PC-9 (cell line): Measurements from ENCODE around the gene TMBIM6. TPM values are rescaled to one million over a fixed set of nuclear protein-coding genes. Genes with fewer than 3 reads are reported as not detected.

ENCODE experiments used
- BruUV-seq: library from RNA; stranded (reverse); fragments of 400-500 nt; replicated peaks from 2 replicates; lab custom pipeline; 2021; lab: Mats Ljungman, UMichigan
- CTCF ChIA-PET: fragments of 300-600 bp; sonication (Branson Sonifier 250); formaldehyde crosslinking; loops from one replicate; lab custom pipeline; 2022; ENCODE audit warnings: antibody characterized with exemption; lab: Charles Lee
- POLR2A ChIA-PET: fragments of 300-600 bp; sonication (Branson Sonifier 250); formaldehyde crosslinking; loops from one replicate; lab custom pipeline; 2022; ENCODE audit warnings: antibody characterized with exemption; ENCODE audit not compliant: unreplicated experiment; lab: Charles Lee
- DNase-seq, 2 experiments: peaks; one replicate each; pipeline versions ENCODE4 v3.0.0 to v3.0.0-alpha.2; 2015 to 2022; ENCODE audit warnings: mixed read lengths in 1 of 2
- H2AFZ ChIP-seq: fragments of 200-600 bp; sonication (generic); 2 replicates; pipeline ENCODE4 v1.8.1; 2017; ENCODE audit warnings: antibody characterized with exemption
- H3F3A ChIP-seq: fragments of 200-600 bp; sonication (generic); 2 replicates; pipeline ENCODE4 v1.8.1; 2017; ENCODE audit warnings: antibody characterized with exemption, mild to moderate bottlenecking, low read depth; ENCODE audit not compliant: insufficient read depth
- H3K27ac ChIP-seq: fragments of 200-600 bp; sonication (generic); 2 replicates; pipeline ENCODE4 v1.6.1; 2016; ENCODE audit warnings: mixed run types
- H3K27me3 ChIP-seq: fragments of 200-600 bp; sonication (generic); 2 replicates; pipeline ENCODE4 v1.6.1; 2016; ENCODE audit warnings: low read depth, mixed run types; ENCODE audit not compliant: insufficient read depth
- H3K36me3 ChIP-seq: fragments of 200-600 bp; sonication (generic); 2 replicates; pipeline ENCODE4 v1.6.1; 2016; ENCODE audit warnings: low read depth, mixed run types
- H3K4me1 ChIP-seq: fragments of 200-600 bp; sonication (generic); replicated peaks from 2 replicates; pipeline ENCODE4 v1.6.1; 2016; ENCODE audit warnings: mixed run types; ENCODE audit not compliant: insufficient read depth
- H3K4me2 ChIP-seq: fragments of 200-600 bp; sonication (generic); 2 replicates; pipeline ENCODE4 v1.6.1; 2017; ENCODE audit warnings: mixed run types
- H3K4me3 ChIP-seq: fragments of 200-600 bp; sonication (generic); 2 replicates; pipeline ENCODE4 v1.6.1; 2016; ENCODE audit warnings: mixed run types
- H3K79me2 ChIP-seq: fragments of 200-600 bp; sonication (generic); 2 replicates; pipeline ENCODE4 v1.6.1; 2017; ENCODE audit warnings: low read depth, mixed run types
- H3K9me2 ChIP-seq: fragments of 200-600 bp; sonication (generic); 2 replicates; pipeline ENCODE4 v1.8.1; 2017; ENCODE audit warnings: mild to moderate bottlenecking; ENCODE audit not compliant: insufficient read depth
- H3K9me3 ChIP-seq: fragments of 200-600 bp; sonication (generic); 2 replicates; pipeline ENCODE4 v1.8.1; 2016; ENCODE audit warnings: low read depth; ENCODE audit not compliant: insufficient read depth
- H4K20me1 ChIP-seq: fragments of 200-600 bp; sonication (generic); 2 replicates; pipeline ENCODE4 v1.8.1; 2017; ENCODE audit not compliant: insufficient read depth
- CTCF ChIP-seq: fragments of 200-600 bp; sonication (generic); conservative IDR thresholded peaks from 2 replicates; pipeline ENCODE4 v1.6.1; 2017; ENCODE audit warnings: mixed run types, antibody characterized with exemption, mild to moderate bottlenecking, moderate library complexity
- EZH2 ChIP-seq: fragments of 200-600 bp; sonication (generic); IDR thresholded peaks from 2 replicates; pipeline ENCODE4 v1.8.0; 2017; ENCODE audit warnings: antibody characterized with exemption, low read depth
- intact Hi-C: fragments of 100-400 bp; cut with micrococcal nuclease; formaldehyde crosslinking; loops from one replicate; pipeline ENCODE4 v1.10.0; 2022; ENCODE audit not compliant: unreplicated experiment
- total RNA-seq: library from RNA; stranded (reverse); gene quantifications from 2 replicates; pipeline ENCODE4 v1.2.3, GENCODE V29; 2021

Gene TMBIM6
- total RNA-seq, 1 experiment from 2014 or later = 690 TPM

GRCh38 chr12:49698619-49699545 is 42.5 kb upstream of the TMBIM6 start:
- Histone ChIP-seq H2AFZ (no peak overlapping the region), H3K79me2 (no peaks in the 10 kb centered on the region), H3K4me1 (0 out of 2 replicates have a peak, but pooled peaks cover 8% of the 10 kb centered on the region), H3K4me2 (no peak overlapping the region), H3F3A (no peaks in the 10 kb centered on the region), H3K36me3 (no peaks in the 10 kb centered on the region), H4K20me1 (no peaks in the 10 kb centered on the region), H3K27ac (no peak overlapping the region), H3K27me3 (no peaks in the 10 kb centered on the region), H3K4me3 (no peak overlapping the region), H3K9me2 (no peaks in the 10 kb centered on the region), H3K9me3 (no peaks in the 10 kb centered on the region)
- BruUV-seq = no TSS peak
- DNase-seq = peak in 1 of 2 experiments; percentile 12
- POLR2A ChIA-PET = interaction anchor here (0.6 kb wide), 1 partner anchor 29 kb away, joined by 3 read pairs; no protein-coding TSS in a partner anchor
- CTCF ChIA-PET = interaction anchor here (0.6 to 0.7 kb wide), 2 partner anchors 55 to 62 kb away, joined by 3 to 4 read pairs; no protein-coding TSS in a partner anchor
- intact Hi-C loops = no loop called here
- TF ChIP-seq CTCF (no peak), EZH2 (no peak)

- CTCF ChIA-PET = no interaction called here
- TF ChIP-seq CTCF (no peak), EZH2 (no peak)
- intact Hi-C loops = loop anchor here (10.0 kb wide), 1 partner anchor 337 kb away; the partner anchor contains the start of gene SPATS2
These were observed 39.3 kb upstream of the TMBIM6 start for GRCh38 chr12:49702009-49702408.

GRCh38 chr12:49702676-49703215 is 38.6 kb upstream of the TMBIM6 start:
- intact Hi-C loops = loop anchor here (10.0 kb wide), 1 partner anchor 338 kb away; the partner anchor contains the start of gene SPATS2
- H3K9me2 ChIP-seq = no peaks in the 10 kb centered on the region
- H3K4me2 ChIP-seq = no peak overlapping the region
- TF ChIP-seq EZH2 (no peak), CTCF (no peak)
- ChIA-PET CTCF (no interaction called here), POLR2A (no interaction called here)
- no peak overlapping the region for H2AFZ ChIP-seq
- H3K36me3 ChIP-seq = no peaks in the 10 kb centered on the region
- no peak overlapping the region for H3K4me3 ChIP-seq
- no peaks in the 10 kb centered on the region for H4K20me1 ChIP-seq
- no peaks in the 10 kb centered on the region for H3K9me3 ChIP-seq
- no TSS peak for BruUV-seq
- H3F3A ChIP-seq = no peaks in the 10 kb centered on the region
- no peak for DNase-seq
- no peaks in the 10 kb centered on the region for H3K79me2 ChIP-seq
- H3K27ac ChIP-seq = no peak overlapping the region
- 0 out of 2 replicates have a peak, but pooled peaks cover 8% of the 10 kb centered on the region for H3K4me1 ChIP-seq
- no peaks in the 10 kb centered on the region for H3K27me3 ChIP-seq

More at GRCh38 chr12:49702009-49702408, 39.3 kb upstream of the TMBIM6 start:
- Histone ChIP-seq H3K9me3 (no peaks in the 10 kb centered on the region), H4K20me1 (no peaks in the 10 kb centered on the region), H3K27ac (no peak overlapping the region), H3K4me1 (0 out of 2 replicates have a peak, but pooled peaks cover 8% of the 10 kb centered on the region), H3F3A (no peaks in the 10 kb centered on the region), H3K79me2 (no peaks in the 10 kb centered on the region), H2AFZ (no peak overlapping the region), H3K9me2 (no peaks in the 10 kb centered on the region), H3K4me3 (no peak overlapping the region), H3K36me3 (no peaks in the 10 kb centered on the region), H3K27me3 (no peaks in the 10 kb centered on the region), H3K4me2 (no peak overlapping the region)
- no TSS peak for BruUV-seq
- DNase-seq = no peak
- POLR2A ChIA-PET = no interaction called here
